ENCODE data around the gene CBX8. TPM values are rescaled to one million over a fixed set of nuclear protein-coding genes. Genes with fewer than 3 reads are reported as not detected.

CBX8 gene
- total RNA-seq, 1 experiment from 2014 or later: 2.0 TPM

- no peak overlapping the region for H3K27ac Mint-ChIP-seq
- H3K4me3 Mint-ChIP-seq: no peak overlapping the region
- DNase-seq (ENCODE audit: low spot score) (no peak), ATAC-seq (no peak)
- TF ChIP-seq FOXJ3 (CRISPR knock-in tag; IDR thresholded peaks at IDR 0.05; ENCODE audit: borderline replicate concordance) (no peak), NFATC4 (CRISPR knock-in tag; IDR thresholded peaks at IDR 0.05) (no peak), ZNF423 (CRISPR knock-in tag; IDR thresholded peaks at IDR 0.05) (no peak), ETV6 (CRISPR knock-in tag; IDR thresholded peaks at IDR 0.05) (no peak), STAT6 (CRISPR knock-in tag; conservative IDR thresholded peaks at IDR 0.05; ENCODE audit: low read depth) (no peak), ZNF138 (CRISPR knock-in tag; conservative IDR thresholded peaks at IDR 0.05) (no peak), FOXP4 (CRISPR knock-in tag; IDR thresholded peaks at IDR 0.05) (no peak), CREB1 (CRISPR knock-in tag; IDR thresholded peaks at IDR 0.05) (no peak), OVOL2 (CRISPR knock-in tag; IDR thresholded peaks at IDR 0.05; ENCODE audit: borderline replicate concordance) (no peak), CDX4 (CRISPR knock-in tag; IDR thresholded peaks at IDR 0.05; ENCODE audit: borderline replicate concordance) (no peak), RELA (CRISPR knock-in tag; IDR thresholded peaks at IDR 0.05; ENCODE audit: borderline replicate concordance) (no peak), USF1 (CRISPR knock-in tag; IDR thresholded peaks at IDR 0.05) (no peak)
- TF ChIP-seq, protein P1, sequence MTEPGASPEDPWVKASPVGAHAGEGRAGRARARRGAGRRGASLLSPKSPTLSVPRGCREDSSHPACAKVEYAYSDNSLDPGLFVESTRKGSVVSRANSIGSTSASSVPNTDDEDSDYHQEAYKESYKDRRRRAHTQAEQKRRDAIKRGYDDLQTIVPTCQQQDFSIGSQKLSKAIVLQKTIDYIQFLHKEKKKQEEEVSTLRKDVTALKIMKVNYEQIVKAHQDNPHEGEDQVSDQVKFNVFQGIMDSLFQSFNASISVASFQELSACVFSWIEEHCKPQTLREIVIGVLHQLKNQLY (CRISPR knock-in tag; IDR thresholded peaks at IDR 0.05): no peak
- TF ChIP-seq, protein P2, sequence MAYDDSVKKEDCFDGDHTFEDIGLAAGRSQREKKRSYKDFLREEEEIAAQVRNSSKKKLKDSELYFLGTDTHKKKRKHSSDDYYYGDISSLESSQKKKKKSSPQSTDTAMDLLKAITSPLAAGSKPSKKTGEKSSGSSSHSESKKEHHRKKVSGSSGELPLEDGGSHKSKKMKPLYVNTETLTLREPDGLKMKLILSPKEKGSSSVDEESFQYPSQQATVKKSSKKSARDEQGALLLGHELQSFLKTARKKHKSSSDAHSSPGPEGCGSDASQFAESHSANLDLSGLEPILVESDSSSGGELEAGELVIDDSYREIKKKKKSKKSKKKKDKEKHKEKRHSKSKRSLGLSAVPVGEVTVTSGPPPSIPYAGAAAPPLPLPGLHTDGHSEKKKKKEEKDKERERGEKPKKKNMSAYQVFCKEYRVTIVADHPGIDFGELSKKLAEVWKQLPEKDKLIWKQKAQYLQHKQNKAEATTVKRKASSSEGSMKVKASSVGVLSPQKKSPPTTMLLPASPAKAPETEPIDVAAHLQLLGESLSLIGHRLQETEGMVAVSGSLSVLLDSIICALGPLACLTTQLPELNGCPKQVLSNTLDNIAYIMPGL (CRISPR knock-in tag; IDR thresholded peaks at IDR 0.05): no peak
- H3K36me3 Mint-ChIP-seq: no peaks in the 10 kb centered on the region
- ChIA-PET CTCF (interaction anchor here (0.6 to 1.1 kb wide), 2 partner anchors 20 to 24 kb away, joined by 6 to 7 read pairs; no protein-coding TSS in a partner anchor), POLR2A (interaction anchor here (0.7 kb wide), 1 partner anchor 213 kb away, joined by 4 read pairs; no protein-coding TSS in a partner anchor)
- H3K4me1 Mint-ChIP-seq: no peaks in the 10 kb centered on the region
- H3K27me3 Mint-ChIP-seq (ENCODE audit: low read depth): peaks cover 2% of the 10 kb centered on the region; the same call in 1 of the 2 replicates
- H3K9me3 Mint-ChIP-seq: peaks cover 7% of the 10 kb centered on the region; the same call in 1 of the 2 replicates
These were observed 31.2 kb downstream of the CBX8 start for GRCh38 chr17:79765708-79766107.

GRCh38 chr17:79761894-79762589, 34.8 kb downstream of the CBX8 start:
- H3K4me1 Mint-ChIP-seq: no peaks in the 10 kb centered on the region
- no peak for DNase-seq (ENCODE audit: low spot score)
- ChIA-PET POLR2A (interaction anchor here (0.7 kb wide), 1 partner anchor 1868 kb away, joined by 6 read pairs; no protein-coding TSS in a partner anchor), CTCF (interaction anchor here (0.8 kb wide), 1 partner anchor 20 kb away, joined by 3 read pairs; no protein-coding TSS in a partner anchor)
- no peak for ATAC-seq
- H3K27me3 Mint-ChIP-seq (ENCODE audit: low read depth): no peaks in the 10 kb centered on the region
- H3K4me3 Mint-ChIP-seq: no peak overlapping the region
- no peaks in the 10 kb centered on the region for H3K36me3 Mint-ChIP-seq
- H3K9me3 Mint-ChIP-seq: no peaks in the 10 kb centered on the region
- TF ChIP-seq SMAD4 (CRISPR knock-in tag; IDR thresholded peaks at IDR 0.05): no peak
- no peak for TF ChIP-seq ATF1 (CRISPR knock-in tag; IDR thresholded peaks at IDR 0.05)
- no peak for TF ChIP-seq NFYB (CRISPR knock-in tag; conservative IDR thresholded peaks at IDR 0.05; ENCODE audit: low read depth)
- TF ChIP-seq NR2C2 (CRISPR knock-in tag; IDR thresholded peaks at IDR 0.05): no peak
- TF ChIP-seq ERG (CRISPR knock-in tag; IDR thresholded peaks at IDR 0.05): no peak
- TF ChIP-seq, protein P3, sequence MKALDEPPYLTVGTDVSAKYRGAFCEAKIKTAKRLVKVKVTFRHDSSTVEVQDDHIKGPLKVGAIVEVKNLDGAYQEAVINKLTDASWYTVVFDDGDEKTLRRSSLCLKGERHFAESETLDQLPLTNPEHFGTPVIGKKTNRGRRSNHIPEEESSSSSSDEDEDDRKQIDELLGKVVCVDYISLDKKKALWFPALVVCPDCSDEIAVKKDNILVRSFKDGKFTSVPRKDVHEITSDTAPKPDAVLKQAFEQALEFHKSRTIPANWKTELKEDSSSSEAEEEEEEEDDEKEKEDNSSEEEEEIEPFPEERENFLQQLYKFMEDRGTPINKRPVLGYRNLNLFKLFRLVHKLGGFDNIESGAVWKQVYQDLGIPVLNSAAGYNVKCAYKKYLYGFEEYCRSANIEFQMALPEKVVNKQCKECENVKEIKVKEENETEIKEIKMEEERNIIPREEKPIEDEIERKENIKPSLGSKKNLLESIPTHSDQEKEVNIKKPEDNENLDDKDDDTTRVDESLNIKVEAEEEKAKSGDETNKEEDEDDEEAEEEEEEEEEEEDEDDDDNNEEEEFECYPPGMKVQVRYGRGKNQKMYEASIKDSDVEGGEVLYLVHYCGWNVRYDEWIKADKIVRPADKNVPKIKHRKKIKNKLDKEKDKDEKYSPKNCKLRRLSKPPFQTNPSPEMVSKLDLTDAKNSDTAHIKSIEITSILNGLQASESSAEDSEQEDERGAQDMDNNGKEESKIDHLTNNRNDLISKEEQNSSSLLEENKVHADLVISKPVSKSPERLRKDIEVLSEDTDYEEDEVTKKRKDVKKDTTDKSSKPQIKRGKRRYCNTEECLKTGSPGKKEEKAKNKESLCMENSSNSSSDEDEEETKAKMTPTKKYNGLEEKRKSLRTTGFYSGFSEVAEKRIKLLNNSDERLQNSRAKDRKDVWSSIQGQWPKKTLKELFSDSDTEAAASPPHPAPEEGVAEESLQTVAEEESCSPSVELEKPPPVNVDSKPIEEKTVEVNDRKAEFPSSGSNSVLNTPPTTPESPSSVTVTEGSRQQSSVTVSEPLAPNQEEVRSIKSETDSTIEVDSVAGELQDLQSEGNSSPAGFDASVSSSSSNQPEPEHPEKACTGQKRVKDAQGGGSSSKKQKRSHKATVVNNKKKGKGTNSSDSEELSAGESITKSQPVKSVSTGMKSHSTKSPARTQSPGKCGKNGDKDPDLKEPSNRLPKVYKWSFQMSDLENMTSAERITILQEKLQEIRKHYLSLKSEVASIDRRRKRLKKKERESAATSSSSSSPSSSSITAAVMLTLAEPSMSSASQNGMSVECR (CRISPR knock-in tag; IDR thresholded peaks at IDR 0.05; ENCODE audit: borderline replicate concordance): no peak
- no peak overlapping the region for H3K27ac Mint-ChIP-seq

Measured in WTC11 (cell line).